ENCODE measurements around the gene AAK1. TPM values are rescaled to one million over a fixed set of nuclear protein-coding genes. Genes with fewer than 3 reads are reported as not detected.

Gene AAK1
- total and polyA plus RNA-seq, 4 experiments from 2014 or later, result 27.6 to 225 (median 175) TPM

GRCh38 chr2:69525261-69525660 lies 118.3 kb downstream of the AAK1 start:
- Mint-ChIP-seq H3K4me3 (no peak overlapping the region), H3K9me3 (no peaks in the 10 kb centered on the region), H3K27me3 (no peaks in the 10 kb centered on the region), H3K4me1 (peaks cover 0 to 3% (median 0%) of the 10 kb centered on the region in 4 donors), H3K36me3 (peaks cover 70 to 85% of the 10 kb centered on the region in 2 donors), H3K27ac (peak overlapping the region in 4 of 7 donors; percentile 5 to 55 (median 33))
- ChIA-PET CTCF (ENCODE audit: partially characterized antibody) (interaction anchor here (1.2 to 1.9 kb wide), 2 partner anchors 40 to 291 kb away, joined by 4 to 10 read pairs; no protein-coding TSS in a partner anchor), POLR2A (ENCODE audit: partially characterized antibody) (interaction anchor here (1.2 kb wide), 1 partner anchor 103 kb away, joined by 3 read pairs; no protein-coding TSS in a partner anchor)
- no peak for DNase-seq
- intact Hi-C loops (cut with micrococcal nuclease), result no loop called here
- Histone ChIP-seq H3K4me1 (ENCODE audit: insufficient read depth, low read length) (no peaks in the 10 kb centered on the region), H3K9me3 (ENCODE audit: control insufficient read depth in 1 of 2, low read length in 2 of 2) (no peaks in the 10 kb centered on the region), H3K4me3 (ENCODE audit: low read length in 2 of 2) (no peak overlapping the region), H3K36me3 (ENCODE audit: insufficient read depth, low read length) (peaks cover 83% of the 10 kb centered on the region), H3K27me3 (ENCODE audit: insufficient read depth, low read length) (no peaks in the 10 kb centered on the region), H3K27ac (ENCODE audit: low read depth, low read length) (no peak overlapping the region)

- no peaks in the 10 kb centered on the region for H3K4me1 ChIP-seq (ENCODE audit: insufficient read depth, low read length)
- H3K27ac ChIP-seq (ENCODE audit: low read depth, low read length), result no peak overlapping the region
- Mint-ChIP-seq H3K9me3 (no peaks in the 10 kb centered on the region), H3K27me3 (no peaks in the 10 kb centered on the region), H3K4me1 (peaks cover 0 to 3% (median 0%) of the 10 kb centered on the region in 4 donors), H3K36me3 (peaks cover 68 to 83% of the 10 kb centered on the region in 2 donors), H3K27ac (peak overlapping the region in 6 of 7 donors; percentile 2 to 67 (median 45)), H3K4me3 (no peak overlapping the region)
- H3K27me3 ChIP-seq (ENCODE audit: insufficient read depth, low read length), result no peaks in the 10 kb centered on the region
- ChIA-PET CTCF (ENCODE audit: partially characterized antibody) (interaction anchor here (1.2 to 1.9 kb wide), 2 partner anchors 41 to 292 kb away, joined by 4 to 10 read pairs; no protein-coding TSS in a partner anchor), POLR2A (ENCODE audit: partially characterized antibody) (interaction anchor here (1.2 kb wide), 1 partner anchor 104 kb away, joined by 3 read pairs; no protein-coding TSS in a partner anchor)
- H3K9me3 ChIP-seq (ENCODE audit: control insufficient read depth in 1 of 2, low read length in 2 of 2), result no peaks in the 10 kb centered on the region
- intact Hi-C loops (cut with micrococcal nuclease), result no loop called here
- H3K36me3 ChIP-seq (ENCODE audit: insufficient read depth, low read length), result peaks cover 83% of the 10 kb centered on the region
- DNase-seq, result no peak
- no peak overlapping the region for H3K4me3 ChIP-seq (ENCODE audit: low read length in 2 of 2)
Observed at GRCh38 chr2:69524799-69525198, 118.7 kb downstream of the AAK1 start.

DNA sequence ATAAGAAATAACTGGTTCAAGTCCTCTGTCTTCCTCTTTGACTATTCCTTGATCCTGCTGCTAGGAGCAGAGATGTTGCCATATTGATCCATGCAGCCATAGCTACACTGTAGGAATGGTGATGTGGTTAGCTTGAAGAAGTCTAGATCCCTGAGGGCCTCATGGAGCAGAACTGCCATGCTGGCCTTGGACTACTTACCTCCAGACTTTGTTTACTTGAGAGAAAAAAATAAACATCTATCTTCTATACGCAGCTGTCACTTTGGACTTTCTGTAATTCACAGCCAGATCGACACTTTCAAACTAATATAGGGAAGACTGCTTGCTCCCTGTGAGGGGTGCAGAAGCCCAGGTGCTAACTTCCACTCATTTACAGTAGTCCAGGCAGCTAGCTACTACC lies 121.8 kb downstream of the AAK1 start:
- Mint-ChIP-seq H3K27me3 (no peaks in the 10 kb centered on the region), H3K36me3 (peaks cover 73 to 84% of the 10 kb centered on the region in 2 donors), H3K4me1 (peaks cover 0 to 8% (median 3%) of the 10 kb centered on the region in 4 donors), H3K9me3 (peaks cover 0 to 2% (median 0%) of the 10 kb centered on the region in 8 donors), H3K27ac (peak overlapping the region in 5 of 7 donors; percentile 10 to 84 (median 58)), H3K4me3 (no peak overlapping the region)
- CTCF ChIA-PET (ENCODE audit: partially characterized antibody), result interaction anchor here (2.1 kb wide), 1 partner anchor 44 kb away, joined by 8 read pairs; no protein-coding TSS in a partner anchor
- Histone ChIP-seq H3K36me3 (ENCODE audit: insufficient read depth, low read length) (peaks cover 83% of the 10 kb centered on the region), H3K4me3 (ENCODE audit: low read length in 2 of 2) (no peak overlapping the region), H3K27ac (ENCODE audit: low read depth, low read length) (no peak overlapping the region), H3K4me1 (ENCODE audit: insufficient read depth, low read length) (no peaks in the 10 kb centered on the region), H3K27me3 (ENCODE audit: insufficient read depth, low read length) (no peaks in the 10 kb centered on the region), H3K9me3 (ENCODE audit: control insufficient read depth in 1 of 2, low read length in 2 of 2) (no peaks in the 10 kb centered on the region)
- intact Hi-C loops (cut with micrococcal nuclease), result no loop called here
- no peak for DNase-seq
- POLR2A ChIA-PET (ENCODE audit: partially characterized antibody), result no interaction called here

GRCh38 chr2:69518841-69519240 lies 124.7 kb downstream of the AAK1 start:
- Histone ChIP-seq H3K9me3 (ENCODE audit: control insufficient read depth in 1 of 2, low read length in 2 of 2) (no peaks in the 10 kb centered on the region), H3K27ac (ENCODE audit: low read depth, low read length) (no peak overlapping the region), H3K4me3 (ENCODE audit: low read length in 2 of 2) (no peak overlapping the region), H3K36me3 (ENCODE audit: insufficient read depth, low read length) (peaks cover 84% of the 10 kb centered on the region), H3K27me3 (ENCODE audit: insufficient read depth, low read length) (no peaks in the 10 kb centered on the region), H3K4me1 (ENCODE audit: insufficient read depth, low read length) (no peaks in the 10 kb centered on the region)
- intact Hi-C loops (cut with micrococcal nuclease), result no loop called here
- POLR2A ChIA-PET (ENCODE audit: partially characterized antibody), result no interaction called here
- H3K27ac Mint-ChIP-seq, result peak overlapping the region in 5 of 7 donors; percentile 50 to 92 (median 61)
- peaks cover 1 to 6% (median 3%) of the 10 kb centered on the region in 4 donors for H3K4me1 Mint-ChIP-seq
- no peak overlapping the region for H3K4me3 Mint-ChIP-seq
- DNase-seq, result no peak
- CTCF ChIA-PET (ENCODE audit: partially characterized antibody), result interaction anchor here (1.1 kb wide), 2 partner anchors 47 to 206 kb away, joined by 3 read pairs; no protein-coding TSS in a partner anchor
- H3K36me3 Mint-ChIP-seq, result peaks cover 70 to 85% of the 10 kb centered on the region in 2 donors
- H3K9me3 Mint-ChIP-seq, result peaks cover 0 to 2% (median 0%) of the 10 kb centered on the region in 8 donors
- no peaks in the 10 kb centered on the region for H3K27me3 Mint-ChIP-seq

GRCh38 chr2:69517410-69517809 lies 126.1 kb downstream of the AAK1 start:
- no peak overlapping the region for H3K4me3 Mint-ChIP-seq

DNA sequence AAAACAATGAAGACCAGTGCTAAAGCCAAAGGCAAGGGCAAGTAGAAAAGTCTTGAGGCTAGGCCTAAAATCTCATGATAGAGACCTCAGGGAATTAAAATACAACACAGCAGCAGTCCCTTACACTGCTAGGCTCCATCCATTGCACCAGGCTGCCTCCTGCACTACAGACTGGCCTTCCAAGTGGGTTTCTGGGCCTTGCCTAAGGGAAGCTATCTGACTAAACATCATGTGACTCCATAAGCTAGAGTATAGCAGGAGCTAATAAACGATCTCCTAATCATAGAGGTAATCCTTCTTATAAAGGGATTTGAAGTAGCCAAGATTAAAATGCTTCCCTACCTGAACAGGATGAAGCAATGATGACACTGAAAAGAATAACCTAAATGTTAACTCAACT lies 128.7 kb downstream of the AAK1 start:
- CTCF ChIA-PET (ENCODE audit: partially characterized antibody), result no interaction called here
- H3K36me3 ChIP-seq (ENCODE audit: insufficient read depth, low read length), result peaks cover 89% of the 10 kb centered on the region
- POLR2A ChIA-PET (ENCODE audit: partially characterized antibody), result interaction anchor here (1.4 to 1.6 kb wide), 2 partner anchors 10 to 78 kb away, joined by 3 to 5 read pairs; partner anchors contain the start of gene NFU1
- H3K27me3 ChIP-seq (ENCODE audit: insufficient read depth, low read length), result no peaks in the 10 kb centered on the region
- H3K36me3 Mint-ChIP-seq, result peaks cover 82 to 93% of the 10 kb centered on the region in 2 donors
- H3K4me1 ChIP-seq (ENCODE audit: insufficient read depth, low read length), result no peaks in the 10 kb centered on the region
- no peaks in the 10 kb centered on the region for H3K9me3 ChIP-seq (ENCODE audit: control insufficient read depth in 1 of 2, low read length in 2 of 2)
- no peak overlapping the region for H3K4me3 ChIP-seq (ENCODE audit: low read length in 2 of 2)
- no peak for DNase-seq
- H3K27ac Mint-ChIP-seq, result peak overlapping the region in 4 of 7 donors; percentile 9 to 31 (median 18)
- intact Hi-C loops (cut with micrococcal nuclease), result no loop called here
- no peaks in the 10 kb centered on the region for H3K27me3 Mint-ChIP-seq
- peaks cover 0 to 5% (median 0%) of the 10 kb centered on the region in 8 donors for H3K9me3 Mint-ChIP-seq
- H3K4me3 Mint-ChIP-seq, result no peak overlapping the region
- H3K27ac ChIP-seq (ENCODE audit: low read depth, low read length), result no peak overlapping the region
- H3K4me1 Mint-ChIP-seq, result peaks cover 1 to 13% (median 9%) of the 10 kb centered on the region in 4 donors

More at GRCh38 chr2:69517410-69517809, 126.1 kb downstream of the AAK1 start:
- H3K27ac Mint-ChIP-seq, result peak overlapping the region in 1 of 7 donors; percentile 42
- no peak for DNase-seq
- Histone ChIP-seq H3K9me3 (ENCODE audit: control insufficient read depth in 1 of 2, low read length in 2 of 2) (no peaks in the 10 kb centered on the region), H3K36me3 (ENCODE audit: insufficient read depth, low read length) (peaks cover 85% of the 10 kb centered on the region), H3K4me1 (ENCODE audit: insufficient read depth, low read length) (no peaks in the 10 kb centered on the region), H3K4me3 (ENCODE audit: low read length in 2 of 2) (no peak overlapping the region), H3K27me3 (ENCODE audit: insufficient read depth, low read length) (no peaks in the 10 kb centered on the region), H3K27ac (ENCODE audit: low read depth, low read length) (no peak overlapping the region)
- no peaks in the 10 kb centered on the region for H3K27me3 Mint-ChIP-seq
- intact Hi-C loops (cut with micrococcal nuclease), result no loop called here
- H3K36me3 Mint-ChIP-seq, result peaks cover 76 to 89% of the 10 kb centered on the region in 2 donors
- H3K9me3 Mint-ChIP-seq, result peaks cover 0 to 2% (median 0%) of the 10 kb centered on the region in 8 donors
- peaks cover 1 to 5% (median 3%) of the 10 kb centered on the region in 4 donors for H3K4me1 Mint-ChIP-seq
- CTCF ChIA-PET (ENCODE audit: partially characterized antibody), result no interaction called here
- POLR2A ChIA-PET (ENCODE audit: partially characterized antibody), result no interaction called here

GRCh38 chr2:69514406-69514805 lies 129.1 kb downstream of the AAK1 start:
- Mint-ChIP-seq H3K9me3 (peaks cover 0 to 5% (median 0%) of the 10 kb centered on the region in 8 donors), H3K4me1 (peaks cover 1 to 13% (median 11%) of the 10 kb centered on the region in 4 donors), H3K4me3 (peak overlapping the region in 1 of 8 donors; percentile 31), H3K36me3 (peaks cover 82 to 93% of the 10 kb centered on the region in 2 donors), H3K27ac (peak overlapping the region in 4 of 7 donors; percentile 9 to 51 (median 18)), H3K27me3 (no peaks in the 10 kb centered on the region)
- Histone ChIP-seq H3K27ac (ENCODE audit: low read depth, low read length) (no peak overlapping the region), H3K4me3 (ENCODE audit: low read length in 2 of 2) (no peak overlapping the region), H3K4me1 (ENCODE audit: insufficient read depth, low read length) (no peaks in the 10 kb centered on the region), H3K9me3 (ENCODE audit: control insufficient read depth in 1 of 2, low read length in 2 of 2) (no peaks in the 10 kb centered on the region), H3K36me3 (ENCODE audit: insufficient read depth, low read length) (peaks cover 89% of the 10 kb centered on the region), H3K27me3 (ENCODE audit: insufficient read depth, low read length) (no peaks in the 10 kb centered on the region)
- DNase-seq, result no peak
- ChIA-PET POLR2A (ENCODE audit: partially characterized antibody) (interaction anchor here (0.8 to 1.6 kb wide), 4 partner anchors 9 to 119 kb away, joined by 3 to 6 read pairs (median 4); partner anchors contain the start of gene NFU1), CTCF (ENCODE audit: partially characterized antibody) (no interaction called here)
- intact Hi-C loops (cut with micrococcal nuclease), result no loop called here
